Activated CD4-positive, alpha-beta T cell treated with anti-CD3 and anti-CD28 coated beads for 24 hours (primary cell): ENCODE results near the gene WDR82.

Experiments used
- DNase-seq, 2 donors: peaks; one replicate each; pipeline ENCODE4 v3.0.0-alpha.2; 2020; ENCODE audit warnings: low read depth in 2 of 2

The WDR82 gene

DNA sequence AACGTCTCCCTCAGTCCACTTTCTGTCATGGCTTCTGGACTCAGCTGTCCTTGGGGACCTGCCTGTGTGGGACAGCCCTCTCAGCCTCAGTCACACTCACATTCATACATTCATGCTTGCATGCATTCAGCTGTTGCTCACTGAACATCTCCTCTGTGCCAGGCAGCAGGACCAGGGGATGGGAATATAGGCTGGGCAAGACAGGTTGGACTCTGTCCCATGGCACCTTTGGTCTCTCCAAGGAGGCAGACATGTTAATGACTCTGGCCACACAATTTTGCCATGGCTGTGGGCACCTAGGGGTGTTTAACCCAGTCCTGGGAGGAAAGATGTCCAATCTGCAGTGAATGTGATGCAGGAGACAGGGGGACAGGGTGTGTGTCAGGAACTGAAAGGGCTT, 29.9 kb upstream of the WDR82 start:
- DNase-seq = no peak

DNA sequence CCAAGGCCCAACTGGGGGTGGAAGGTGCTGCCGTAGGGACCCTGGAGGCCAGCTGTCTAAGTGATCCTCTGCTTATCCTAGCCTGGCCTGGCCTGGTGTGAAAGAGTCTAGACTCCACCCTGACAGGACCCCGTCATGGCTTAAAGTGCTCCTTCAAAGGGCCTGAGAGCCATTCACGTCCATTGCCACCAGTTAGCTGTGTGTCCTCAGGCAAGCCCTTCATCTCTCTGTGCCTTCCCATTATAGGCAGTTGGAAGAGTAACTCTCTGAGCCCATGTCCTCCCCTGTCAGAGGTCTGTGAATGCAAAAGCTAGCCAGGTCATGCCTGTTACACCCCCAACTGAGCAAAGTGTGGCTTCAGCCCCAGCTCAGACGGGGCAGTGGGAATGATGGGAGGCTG, 28.5 kb upstream of the WDR82 start:
- DNase-seq = no peak

DNA sequence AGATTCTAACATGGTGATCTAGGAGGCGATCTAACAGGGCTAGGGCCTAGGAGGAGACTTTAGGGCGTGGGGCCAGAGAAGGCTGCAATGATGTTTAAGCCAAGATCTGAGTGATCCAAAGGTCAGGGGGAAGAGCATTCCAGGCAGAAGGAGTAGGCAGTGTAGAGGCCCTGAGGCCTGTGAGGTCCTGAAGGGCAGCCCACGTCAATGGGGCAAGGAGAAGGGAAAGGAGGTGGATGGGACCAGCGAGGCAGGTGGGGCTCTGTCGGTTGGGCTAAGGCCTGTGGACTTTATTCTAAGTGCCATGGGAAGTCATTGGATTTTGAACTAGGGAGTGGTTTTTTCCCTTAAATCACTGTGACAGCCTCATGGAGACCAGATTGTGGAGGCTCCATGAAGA, 27.5 kb upstream of the WDR82 start:
- no peak for DNase-seq

DNA sequence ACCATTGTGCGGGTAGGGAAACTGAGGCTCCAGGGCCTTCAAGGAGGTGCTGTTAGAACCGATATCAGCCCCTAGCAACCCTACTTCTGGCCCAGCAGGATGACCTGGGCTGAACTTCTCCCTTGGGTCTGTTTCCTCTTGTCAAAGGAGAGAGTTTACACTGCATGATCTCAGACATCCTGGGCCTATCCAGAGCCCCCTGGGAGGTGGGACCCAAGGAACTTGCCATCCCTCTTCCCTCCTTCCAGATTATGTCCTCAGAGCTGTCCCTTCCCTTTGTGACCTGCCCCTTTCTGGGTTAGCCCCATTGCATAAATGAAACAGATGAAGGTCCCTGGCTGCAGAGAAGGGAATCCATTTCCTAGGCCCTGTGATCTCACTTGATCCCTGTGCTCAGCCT, 25.4 kb upstream of the WDR82 start:
- no peak for DNase-seq

DNA sequence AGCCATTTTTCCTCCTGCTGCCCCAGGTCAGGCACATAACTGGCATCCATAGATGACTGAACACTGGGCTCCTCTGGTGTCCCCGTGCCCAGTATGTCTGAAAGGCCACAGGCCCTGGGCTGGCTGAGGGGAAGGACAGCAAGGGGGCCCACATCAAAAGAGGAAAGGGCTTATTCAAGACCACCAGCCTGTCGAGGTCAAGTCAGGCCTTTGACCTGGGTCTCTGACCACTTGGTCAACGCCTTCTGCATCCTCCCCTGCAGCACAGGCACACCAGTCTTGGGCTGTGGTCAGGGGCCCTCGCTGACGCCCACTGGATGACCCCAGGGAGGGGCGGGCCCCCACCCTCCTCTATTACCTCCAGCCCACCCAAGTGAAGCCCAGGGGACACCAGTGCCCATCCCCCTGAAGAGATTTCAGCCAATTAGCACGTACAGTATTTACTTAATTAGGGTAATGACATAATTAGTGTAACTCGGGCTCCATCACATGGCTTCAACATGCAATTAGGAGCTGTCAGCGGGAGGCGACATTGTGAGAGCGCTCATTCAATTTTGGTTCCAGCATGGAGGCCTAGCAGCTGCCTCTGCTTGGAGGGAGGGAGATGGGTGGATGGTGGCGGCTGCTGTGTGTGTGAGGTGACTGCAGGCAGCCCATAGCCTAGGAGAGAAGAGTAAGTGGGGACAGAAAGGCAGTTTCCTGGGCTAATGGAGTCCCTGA, 24.1 kb upstream of the WDR82 start:
- no peak for DNase-seq

DNA sequence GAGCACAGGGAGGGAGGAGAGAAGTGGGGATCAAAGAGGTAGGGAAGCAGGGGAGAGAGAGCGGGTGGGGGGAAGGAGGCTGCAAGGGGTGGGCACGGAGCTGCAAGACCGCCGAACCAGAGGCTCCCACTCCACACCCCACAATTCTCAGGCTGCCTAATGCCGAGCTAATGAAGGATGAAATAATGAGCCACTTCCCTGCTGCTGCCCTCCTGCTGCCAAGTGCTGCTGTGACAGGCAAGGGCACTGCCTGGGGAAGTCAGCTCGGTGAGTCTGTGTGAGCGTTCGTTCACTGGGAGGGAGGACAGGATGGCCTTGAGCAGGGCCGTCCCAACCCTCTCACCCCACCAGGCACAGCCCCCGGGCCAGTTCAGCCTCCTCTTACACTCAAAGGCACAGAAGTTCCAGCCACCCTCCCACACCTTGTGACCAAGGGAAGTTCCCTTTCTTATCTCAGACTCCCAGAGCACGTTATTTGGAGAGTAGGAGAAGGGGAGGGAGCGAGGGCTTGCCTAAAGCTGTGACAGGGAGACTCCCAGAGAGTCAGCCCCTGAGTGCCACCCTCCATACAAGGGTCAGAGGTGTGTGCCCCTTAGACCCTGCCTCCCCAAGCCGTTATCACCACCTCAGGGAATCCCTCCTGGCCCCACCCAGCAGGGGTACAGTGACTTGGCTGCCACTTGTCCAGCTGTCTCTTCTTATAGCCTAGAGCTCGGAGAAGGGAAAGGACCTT, 21.6 kb upstream of the WDR82 start:
- no peak for DNase-seq

DNA sequence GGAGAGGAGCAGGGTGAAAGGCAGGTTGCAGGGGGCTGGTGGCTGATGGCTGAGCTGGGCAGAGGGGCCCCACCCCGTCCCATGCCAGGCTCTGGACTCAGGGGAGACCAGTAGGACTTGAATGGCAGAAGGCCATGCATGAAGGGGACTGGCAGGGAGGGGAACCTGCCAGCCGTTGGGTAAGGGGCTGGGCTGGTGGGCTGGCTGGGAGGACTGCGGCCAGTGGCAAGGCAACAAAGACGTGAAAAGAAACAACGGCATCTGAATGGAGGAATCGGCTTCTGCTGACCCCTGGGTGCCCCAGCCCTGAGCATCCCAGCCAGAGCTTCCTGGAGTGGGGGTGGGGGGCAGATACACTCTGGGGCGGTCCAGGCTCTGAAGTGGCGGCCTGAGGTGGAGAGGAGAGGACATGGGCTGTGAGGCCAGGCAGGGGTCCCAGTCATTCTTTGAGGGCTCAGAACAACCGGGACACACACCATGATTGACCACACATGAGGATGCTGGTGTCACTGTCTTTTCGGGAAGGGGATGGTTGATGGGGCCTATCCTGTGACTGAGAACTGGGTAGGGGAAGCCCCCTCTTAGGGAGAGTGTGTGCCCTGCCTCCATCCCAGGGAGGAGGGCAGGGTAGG, 20.9 kb upstream of the WDR82 start:
- no peak for DNase-seq

DNA sequence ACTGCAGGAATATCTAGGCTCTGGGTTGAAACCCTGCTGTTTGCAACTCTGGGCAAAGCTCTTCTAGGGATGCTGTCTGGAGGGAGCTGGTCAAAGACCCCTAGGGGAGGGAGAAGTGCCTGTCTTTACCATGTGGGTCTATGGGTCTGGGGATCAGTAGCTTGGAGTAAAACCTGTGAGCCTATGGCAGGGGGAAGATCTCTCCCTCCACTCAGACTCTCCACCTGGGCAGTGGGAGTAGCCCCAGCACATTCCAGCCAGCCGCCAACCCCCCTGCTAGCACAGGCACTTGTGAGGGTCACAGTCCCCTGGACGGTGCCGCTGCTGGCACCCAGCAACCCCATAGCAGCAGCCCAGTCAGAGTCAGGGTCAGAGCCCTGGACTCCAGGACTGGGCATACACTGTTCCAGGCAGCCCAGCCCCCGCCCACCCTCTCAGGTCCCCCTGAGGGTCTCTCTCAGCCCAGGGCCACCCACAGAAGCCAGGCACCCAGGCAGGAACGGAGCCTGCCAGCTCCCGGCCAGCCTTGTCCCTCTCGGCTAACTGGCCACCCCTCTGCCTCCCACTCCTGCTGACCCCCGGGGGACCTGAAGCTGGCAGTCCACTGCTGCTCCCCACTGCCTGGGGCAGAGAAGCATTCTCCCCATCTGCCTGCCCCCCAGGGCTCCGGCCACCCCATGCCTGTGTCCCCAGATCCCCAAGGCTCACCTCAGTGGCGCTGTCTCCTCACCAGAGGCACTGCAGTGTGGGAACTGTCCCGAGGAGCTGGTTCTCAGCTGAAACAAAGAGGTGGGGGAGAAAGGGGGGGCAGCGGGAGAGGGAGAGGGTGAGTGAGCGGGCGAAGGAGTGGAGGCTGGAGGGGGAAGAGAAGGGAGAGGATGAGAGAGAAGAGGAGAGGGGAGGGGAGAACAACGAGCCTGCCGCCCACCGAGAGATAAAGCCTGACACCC, 20.0 kb upstream of the WDR82 start:
- no peak for DNase-seq

DNA sequence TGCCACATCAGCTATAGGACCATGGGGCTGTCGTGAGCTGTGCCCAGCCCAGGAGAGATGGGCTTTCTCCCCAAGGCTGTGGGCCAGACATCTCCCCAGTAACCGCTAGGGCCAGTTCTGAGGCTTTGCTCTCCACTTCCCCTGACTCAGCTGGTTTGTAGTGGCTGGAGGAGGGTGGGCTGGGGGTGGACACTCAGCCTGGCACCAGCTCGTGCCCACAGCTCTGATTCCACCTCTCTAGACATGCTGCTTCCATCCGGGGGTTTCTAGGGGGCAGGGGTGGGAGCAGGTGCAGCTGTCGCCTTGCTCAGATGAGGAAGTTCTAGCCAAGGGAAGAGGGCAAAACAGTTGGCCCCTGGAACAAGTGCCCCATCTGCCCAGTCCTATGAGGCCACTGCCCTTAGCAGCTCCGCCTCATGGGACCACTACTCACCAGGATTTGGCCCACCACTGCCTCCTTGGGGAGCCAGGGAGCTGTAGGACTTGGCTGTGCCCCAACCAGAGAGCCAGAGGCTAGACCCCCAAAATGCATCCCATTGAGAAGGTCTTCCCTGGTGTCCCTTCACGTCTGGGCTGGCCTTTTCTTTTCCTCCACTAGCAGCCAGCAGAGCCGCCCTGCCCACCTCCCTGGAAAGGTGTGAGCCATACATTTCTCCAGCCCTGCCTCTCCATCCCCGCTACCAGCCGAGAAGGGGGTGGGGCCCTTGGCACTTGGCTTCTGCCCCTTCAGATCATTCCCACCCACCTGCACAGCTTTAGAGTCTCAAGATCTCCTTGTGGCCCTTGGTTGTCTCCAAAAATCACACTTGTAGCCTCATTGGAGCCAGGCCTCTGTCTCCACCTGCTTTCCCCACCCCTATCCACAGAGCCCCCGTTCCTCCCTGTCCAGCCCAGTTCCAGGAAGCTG, 19.0 kb upstream of the WDR82 start:
- no peak for DNase-seq

DNA sequence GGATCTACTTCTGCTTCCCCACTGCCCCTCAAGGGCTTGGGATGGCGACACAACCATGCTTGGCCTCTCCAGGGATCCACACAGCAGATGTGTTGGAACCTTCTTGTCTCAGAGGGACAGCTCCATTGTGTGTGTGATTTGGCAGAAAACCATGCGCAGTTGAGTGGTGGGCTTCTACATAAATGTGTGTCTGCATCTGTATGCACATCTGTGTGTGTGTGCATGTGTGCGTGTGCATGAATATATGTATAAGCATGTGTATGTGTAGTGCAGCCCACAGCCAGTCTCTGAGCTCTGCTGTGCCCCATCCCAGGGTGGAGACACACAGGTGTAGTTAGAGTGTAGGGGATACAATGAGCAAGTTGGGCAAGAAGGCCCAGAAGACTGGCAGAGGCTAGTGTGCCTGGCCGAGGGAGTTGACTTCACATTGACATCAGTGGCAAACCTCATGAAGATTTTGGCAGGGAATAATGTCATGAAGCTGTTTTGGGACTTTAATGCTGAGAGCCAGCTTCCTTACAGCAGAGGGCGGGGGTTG, 17.3 kb upstream of the WDR82 start:
- DNase-seq = no peak

DNA sequence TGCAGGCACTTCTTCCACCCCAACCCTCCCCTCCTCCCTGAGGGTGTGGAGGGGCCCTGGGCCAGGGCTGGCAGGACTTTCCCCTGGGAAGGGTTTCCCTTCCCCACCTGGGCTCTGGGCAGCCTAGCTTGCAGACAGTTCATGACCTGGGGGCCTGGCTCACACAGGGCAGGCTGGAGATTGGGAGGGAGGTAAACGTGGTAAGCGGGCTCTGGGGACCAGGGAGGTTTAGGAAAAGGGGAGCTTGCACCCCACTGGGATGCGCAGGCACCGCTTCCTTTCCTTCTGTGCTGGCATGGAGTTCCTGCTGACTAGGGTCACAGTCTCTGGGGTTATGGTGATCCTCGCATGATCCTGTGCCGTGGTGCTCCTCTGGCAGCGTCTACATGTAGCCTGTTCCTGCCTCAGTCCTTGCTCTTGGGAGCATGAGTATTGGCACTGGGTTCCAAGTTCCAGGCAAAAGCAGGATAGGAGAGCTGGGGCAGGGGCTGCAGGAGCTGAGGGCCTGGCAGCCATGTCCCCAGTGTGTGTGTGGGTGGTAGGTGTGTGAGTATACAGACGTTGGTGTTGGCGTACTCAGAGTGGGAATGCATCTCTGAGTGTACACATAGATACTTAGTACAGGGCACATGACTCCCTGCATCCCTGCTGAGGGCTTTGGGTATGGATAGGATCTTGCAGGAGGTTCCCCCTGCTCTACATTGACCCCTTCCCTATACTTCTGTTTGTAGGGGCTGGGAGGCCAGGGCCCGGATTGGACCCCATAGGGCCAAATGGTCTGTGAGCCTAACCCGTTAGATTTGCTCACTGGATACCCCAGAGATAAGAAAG, 16.1 kb upstream of the WDR82 start:
- no peak for DNase-seq

DNA sequence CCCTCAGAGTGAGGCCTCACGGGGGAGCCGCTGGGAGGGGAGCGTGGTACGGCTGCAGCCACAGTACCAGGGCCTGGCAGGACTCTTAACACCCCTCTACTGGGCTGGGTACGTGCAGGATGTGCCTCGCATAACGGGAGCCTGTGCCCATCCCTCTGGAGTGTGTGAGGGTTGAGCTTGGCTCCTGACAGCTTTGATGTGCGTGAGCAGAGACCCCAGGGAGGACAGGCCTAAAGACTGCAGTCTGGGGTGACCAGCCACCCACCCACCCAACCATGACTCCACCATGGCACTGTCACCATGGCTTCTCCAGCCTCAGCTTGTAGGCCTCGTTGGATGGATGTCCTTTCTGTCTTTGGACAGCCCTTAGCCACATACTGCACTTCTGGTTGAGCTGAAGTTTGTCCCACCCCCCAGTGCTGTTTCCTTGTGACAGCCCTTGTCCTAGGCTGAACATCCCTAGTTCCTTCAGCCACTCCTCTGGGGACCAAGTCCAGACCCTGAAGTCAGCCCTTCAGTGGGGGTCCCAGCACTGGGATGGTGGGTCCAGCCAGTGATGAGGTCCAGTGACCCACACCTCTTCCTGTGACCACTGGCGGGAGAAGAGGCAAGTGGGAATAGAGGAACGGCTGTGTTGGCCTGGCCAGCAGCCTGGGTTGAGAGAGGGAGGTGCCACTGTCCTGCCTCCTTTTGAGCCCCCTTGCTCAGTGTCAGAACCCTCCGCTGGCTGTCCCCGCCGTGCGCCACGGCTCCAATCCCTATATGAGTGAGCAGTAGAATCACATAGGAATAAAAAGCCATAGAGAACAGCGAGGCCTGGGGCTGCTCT, 15.3 kb upstream of the WDR82 start:
- no peak for DNase-seq

DNA sequence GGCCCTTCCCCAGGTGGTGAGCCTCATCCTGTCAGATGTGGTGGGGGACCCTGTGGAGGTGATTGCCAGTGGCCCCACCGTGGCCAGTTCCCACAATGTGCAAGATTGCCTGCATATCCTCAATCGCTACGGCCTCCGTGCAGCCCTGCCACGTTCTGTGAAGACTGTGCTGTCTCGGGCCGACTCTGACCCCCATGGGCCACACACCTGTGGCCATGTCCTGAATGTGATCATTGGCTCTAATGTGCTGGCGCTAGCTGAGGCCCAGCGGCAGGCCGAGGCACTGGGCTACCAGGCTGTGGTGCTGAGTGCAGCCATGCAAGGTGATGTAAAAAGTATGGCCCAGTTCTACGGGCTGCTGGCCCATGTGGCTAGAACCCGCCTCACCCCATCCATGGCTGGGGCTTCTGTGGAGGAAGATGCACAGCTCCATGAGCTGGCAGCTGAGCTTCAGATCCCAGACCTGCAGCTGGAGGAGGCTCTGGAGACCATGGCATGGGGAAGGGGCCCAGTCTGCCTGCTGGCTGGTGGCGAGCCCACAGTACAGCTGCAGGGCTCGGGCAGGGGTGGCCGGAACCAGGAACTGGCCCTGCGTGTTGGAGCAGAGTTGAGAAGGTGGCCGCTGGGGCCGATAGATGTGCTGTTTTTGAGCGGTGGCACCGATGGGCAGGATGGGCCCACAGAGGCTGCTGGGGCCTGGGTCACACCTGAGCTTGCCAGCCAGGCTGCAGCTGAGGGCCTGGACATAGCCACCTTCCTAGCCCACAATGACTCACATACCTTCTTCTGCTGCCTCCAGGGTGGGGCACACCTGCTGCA, 14.0 kb upstream of the WDR82 start:
- DNase-seq = no peak

DNA sequence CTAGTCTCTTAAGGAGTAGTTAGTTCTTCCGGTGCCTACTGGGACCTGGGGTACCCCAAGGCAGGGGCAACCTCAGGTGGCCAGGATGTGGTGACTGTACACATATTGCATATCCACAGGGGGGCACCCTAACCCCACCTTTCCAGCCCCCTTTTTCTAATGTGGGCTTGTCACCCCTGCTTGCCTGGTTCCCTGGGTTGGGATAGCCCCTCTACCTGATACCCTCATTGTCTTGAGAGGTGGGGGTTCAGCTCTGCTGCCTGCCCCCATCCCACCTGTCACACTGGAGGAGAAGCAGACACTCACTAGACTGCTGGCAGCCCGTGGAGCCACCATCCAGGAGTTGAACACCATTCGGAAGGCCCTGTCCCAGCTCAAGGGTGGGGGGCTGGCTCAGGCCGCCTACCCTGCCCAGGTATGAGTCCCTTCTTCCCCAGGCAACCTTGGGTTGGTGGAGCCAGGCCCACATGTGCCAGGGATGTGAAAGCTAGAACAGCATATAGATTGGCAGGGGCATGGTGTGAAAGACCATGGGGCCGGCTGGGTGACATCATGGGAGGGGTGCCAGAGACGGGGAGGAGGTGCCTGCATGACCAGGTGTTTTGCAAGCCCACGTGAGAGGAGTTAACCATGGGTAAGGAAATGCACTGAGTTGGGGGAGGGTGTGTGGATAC, 13.2 kb upstream of the WDR82 start:
- DNase-seq = peak in 1 of 2 donors; percentile 18

DNA sequence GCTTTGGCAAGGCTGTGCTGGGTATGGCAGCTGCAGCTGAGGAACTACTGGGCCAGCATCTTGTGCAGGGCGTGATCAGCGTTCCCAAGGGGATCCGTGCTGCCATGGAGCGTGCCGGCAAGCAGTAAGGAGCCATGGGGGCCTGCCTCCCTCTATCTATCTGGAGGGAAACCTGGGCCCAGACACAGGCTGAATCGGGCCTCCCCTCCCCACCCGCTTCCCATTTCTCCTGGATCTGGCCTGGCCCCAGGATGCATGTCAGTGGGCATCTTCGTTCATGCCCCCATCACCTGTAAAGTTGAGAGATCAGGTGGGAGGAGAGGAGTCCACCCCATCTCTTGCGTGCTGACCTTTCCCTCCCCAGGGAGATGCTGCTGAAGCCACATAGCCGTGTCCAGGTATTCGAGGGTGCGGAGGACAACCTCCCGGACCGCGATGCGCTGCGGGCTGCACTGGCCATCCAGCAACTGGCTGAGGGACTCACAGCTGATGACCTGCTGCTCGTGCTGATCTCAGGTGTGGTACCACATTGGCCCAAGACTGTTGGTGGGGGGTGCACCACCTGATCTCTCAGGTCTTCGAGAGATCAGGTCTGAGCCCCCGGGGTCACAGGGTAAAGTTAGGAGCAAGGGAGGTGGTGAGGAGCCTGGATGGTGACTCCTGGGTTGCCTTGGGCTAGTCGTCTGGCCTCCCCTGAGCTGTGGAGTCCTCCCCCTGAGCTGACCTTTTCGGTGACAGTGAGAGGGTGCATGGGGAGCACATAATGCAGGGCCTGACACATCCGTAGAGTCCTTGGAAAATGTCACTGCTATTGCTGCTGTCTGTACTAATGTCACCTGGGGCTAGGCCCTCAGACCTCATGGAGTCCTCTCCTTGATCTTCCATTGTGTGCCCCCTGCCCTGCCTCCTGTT, 12.4 kb upstream of the WDR82 start:
- no peak for DNase-seq
